Kidney epithelial cell (primary cell): Measurements from ENCODE around the gene HSD11B1. TPM values are rescaled to one million over a fixed set of nuclear protein-coding genes. Genes with fewer than 3 reads are reported as not detected.

Experiments used
- DNase-seq: peaks from one replicate; pipeline ENCODE4 v3.0.0-alpha.2; 2010; ENCODE audit warnings: low read depth
- H3K27me3 ChIP-seq: 2 replicates; pipeline ENCODE4 v1.6.0; 2011; ENCODE audit warnings: low read length; ENCODE audit not compliant: control insufficient read depth, insufficient read depth
- H3K36me3 ChIP-seq: 2 replicates; pipeline ENCODE4 v1.5.1; 2011; ENCODE audit warnings: low read length; ENCODE audit not compliant: control insufficient read depth, insufficient read depth
- H3K4me3 ChIP-seq: 2 replicates; pipeline ENCODE4 v1.5.1; 2011; ENCODE audit warnings: low read depth, mild to moderate bottlenecking, control low read depth, low read length
- total RNA-seq: library from RNA; depleted of rRNA; stranded (reverse); fragments of >200 nt; gene quantifications from 2 replicates; pipeline ENCODE4 v1.2.3, GENCODE V29; 2015
- TF ChIP-seq, protein P1 (sequence below): IDR thresholded peaks from 2 replicates; pipeline ENCODE4 v1.5.1; 2011; ENCODE audit warnings: mild to moderate bottlenecking, moderate library complexity, low read length, control low read depth, inconsistent platforms; ENCODE audit not compliant: insufficient read depth, poor library complexity, severe bottlenecking

Gene HSD11B1
- total RNA-seq, 1 donor from 2014 or later, result 2.1 TPM

DNA sequence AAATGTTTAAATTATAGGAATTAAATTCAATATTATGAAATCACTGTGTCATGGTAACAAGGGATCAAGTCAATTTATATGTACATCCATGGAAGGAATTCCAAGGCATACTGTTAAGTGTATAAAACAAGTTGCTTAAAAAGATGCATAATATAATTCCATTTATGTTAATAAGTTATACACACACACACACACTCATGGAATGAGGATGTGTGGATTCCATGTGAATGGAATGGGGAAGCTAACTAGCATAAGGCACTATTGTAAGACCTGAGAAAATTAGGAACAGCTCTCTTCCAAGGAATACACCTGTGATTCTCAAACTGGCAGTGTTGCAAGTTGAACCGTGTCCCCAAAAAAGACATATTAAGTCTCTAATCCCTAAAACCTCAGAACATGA, 33.6 kb downstream of the HSD11B1 start:
- Histone ChIP-seq H3K4me3 (no peak overlapping the region), H3K36me3 (no peaks in the 10 kb centered on the region), H3K27me3 (no peaks in the 10 kb centered on the region)
- no peak for DNase-seq
- TF ChIP-seq, protein P1, sequence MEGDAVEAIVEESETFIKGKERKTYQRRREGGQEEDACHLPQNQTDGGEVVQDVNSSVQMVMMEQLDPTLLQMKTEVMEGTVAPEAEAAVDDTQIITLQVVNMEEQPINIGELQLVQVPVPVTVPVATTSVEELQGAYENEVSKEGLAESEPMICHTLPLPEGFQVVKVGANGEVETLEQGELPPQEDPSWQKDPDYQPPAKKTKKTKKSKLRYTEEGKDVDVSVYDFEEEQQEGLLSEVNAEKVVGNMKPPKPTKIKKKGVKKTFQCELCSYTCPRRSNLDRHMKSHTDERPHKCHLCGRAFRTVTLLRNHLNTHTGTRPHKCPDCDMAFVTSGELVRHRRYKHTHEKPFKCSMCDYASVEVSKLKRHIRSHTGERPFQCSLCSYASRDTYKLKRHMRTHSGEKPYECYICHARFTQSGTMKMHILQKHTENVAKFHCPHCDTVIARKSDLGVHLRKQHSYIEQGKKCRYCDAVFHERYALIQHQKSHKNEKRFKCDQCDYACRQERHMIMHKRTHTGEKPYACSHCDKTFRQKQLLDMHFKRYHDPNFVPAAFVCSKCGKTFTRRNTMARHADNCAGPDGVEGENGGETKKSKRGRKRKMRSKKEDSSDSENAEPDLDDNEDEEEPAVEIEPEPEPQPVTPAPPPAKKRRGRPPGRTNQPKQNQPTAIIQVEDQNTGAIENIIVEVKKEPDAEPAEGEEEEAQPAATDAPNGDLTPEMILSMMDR, result no peak

DNA sequence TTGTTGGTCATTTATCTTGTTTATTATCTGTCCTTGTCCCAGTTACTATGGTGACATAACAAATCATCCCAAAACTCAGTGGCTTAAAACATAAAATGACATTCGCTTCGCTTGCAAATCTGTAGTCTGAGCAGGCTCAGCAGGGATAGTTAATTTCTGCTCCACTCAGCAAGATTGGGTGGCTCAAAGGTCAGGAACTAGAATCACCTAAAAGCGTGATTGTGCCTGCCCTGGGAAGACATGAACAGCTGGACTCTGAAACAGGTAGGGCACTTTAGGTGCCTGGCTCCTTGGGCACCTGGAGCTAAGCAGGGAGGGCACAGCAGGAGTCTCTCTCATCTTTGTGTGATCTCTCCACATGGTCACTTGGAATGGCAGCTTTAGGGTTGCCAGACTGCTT, 36.5 kb downstream of the HSD11B1 start:
- TF ChIP-seq, protein P1, result no peak
- Histone ChIP-seq H3K36me3 (no peaks in the 10 kb centered on the region), H3K27me3 (no peaks in the 10 kb centered on the region), H3K4me3 (no peak overlapping the region)
- no peak for DNase-seq

DNA sequence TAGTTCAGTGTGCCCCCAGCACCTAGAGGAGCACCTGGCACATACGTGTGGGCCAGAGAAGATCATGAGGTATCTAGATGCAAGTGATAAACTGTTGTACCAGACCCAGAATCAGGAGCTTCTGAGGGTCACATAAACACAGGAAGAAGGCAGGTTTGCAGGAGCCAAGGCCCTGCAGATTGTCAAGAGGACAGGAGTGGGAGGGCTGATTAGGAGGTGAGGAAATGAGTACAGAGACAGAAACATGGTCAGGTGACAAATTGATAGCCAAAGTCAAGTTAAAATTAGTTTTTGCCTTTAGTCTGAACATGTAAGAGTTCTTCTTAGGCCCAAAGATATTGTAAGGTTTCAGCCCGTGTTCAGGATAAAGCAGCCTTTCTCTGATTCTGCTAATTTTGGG, 37.2 kb downstream of the HSD11B1 start:
- Histone ChIP-seq H3K36me3 (no peaks in the 10 kb centered on the region), H3K4me3 (no peak overlapping the region), H3K27me3 (no peaks in the 10 kb centered on the region)
- TF ChIP-seq, protein P1, result no peak
- no peak for DNase-seq

DNA sequence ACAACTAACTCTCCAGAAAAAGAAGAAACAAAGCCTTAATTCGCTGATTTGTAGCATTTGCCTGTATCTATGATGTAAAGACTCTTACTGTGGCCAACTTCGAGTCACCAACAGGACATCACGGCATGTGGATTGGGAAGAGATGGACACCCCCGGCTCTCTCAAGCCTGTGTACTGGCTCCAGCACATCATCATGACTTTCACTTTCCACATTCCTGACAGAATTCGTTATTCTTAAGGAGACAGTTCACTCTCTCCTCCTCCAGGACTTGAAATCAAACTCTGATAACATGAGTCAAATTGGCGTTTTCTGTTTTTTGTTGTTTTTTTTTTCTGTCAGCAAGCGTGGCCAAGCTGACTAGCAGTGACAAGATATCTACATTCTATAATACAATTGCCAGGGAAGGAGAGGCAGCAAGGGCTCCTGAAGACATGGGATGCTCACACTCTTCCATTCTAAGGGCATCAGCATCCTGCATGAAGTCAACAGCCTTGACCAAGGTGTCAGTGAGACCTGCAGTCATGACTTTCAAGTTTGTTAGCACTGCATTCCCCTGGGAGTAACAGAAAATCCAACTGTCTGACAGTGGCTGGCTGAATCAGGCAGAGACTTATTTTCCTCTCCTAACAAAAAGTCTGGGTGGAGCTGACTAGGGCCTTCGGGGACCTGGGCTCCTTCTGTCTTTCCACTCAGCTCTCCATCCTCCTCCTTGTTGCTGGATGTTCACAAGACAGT, 37.9 kb downstream of the HSD11B1 start:
- Histone ChIP-seq H3K27me3 (no peaks in the 10 kb centered on the region), H3K4me3 (no peak overlapping the region), H3K36me3 (no peaks in the 10 kb centered on the region)
- no peak for DNase-seq
- TF ChIP-seq, protein P1, result no peak

DNA sequence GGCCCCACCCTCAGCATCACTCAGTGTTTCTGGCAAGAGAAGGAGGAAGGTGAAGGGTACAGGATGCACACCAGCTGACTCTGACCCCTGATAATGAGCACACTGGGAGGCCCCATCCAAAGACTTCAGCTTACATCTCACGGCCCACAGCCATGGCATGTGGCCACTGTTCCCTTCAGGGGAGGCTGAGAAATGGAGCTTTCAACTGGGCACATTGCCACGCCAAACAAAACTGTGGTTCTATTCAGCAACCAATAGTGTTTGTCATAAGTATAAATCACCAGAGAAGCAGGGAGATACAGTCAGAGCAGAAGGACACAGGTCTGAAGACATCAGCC, 38.5 kb downstream of the HSD11B1 start:
- H3K36me3 ChIP-seq, result no peaks in the 10 kb centered on the region
- TF ChIP-seq, protein P1, result no peak
- H3K27me3 ChIP-seq, result no peaks in the 10 kb centered on the region
- DNase-seq, result no peak
- no peak overlapping the region for H3K4me3 ChIP-seq

DNA sequence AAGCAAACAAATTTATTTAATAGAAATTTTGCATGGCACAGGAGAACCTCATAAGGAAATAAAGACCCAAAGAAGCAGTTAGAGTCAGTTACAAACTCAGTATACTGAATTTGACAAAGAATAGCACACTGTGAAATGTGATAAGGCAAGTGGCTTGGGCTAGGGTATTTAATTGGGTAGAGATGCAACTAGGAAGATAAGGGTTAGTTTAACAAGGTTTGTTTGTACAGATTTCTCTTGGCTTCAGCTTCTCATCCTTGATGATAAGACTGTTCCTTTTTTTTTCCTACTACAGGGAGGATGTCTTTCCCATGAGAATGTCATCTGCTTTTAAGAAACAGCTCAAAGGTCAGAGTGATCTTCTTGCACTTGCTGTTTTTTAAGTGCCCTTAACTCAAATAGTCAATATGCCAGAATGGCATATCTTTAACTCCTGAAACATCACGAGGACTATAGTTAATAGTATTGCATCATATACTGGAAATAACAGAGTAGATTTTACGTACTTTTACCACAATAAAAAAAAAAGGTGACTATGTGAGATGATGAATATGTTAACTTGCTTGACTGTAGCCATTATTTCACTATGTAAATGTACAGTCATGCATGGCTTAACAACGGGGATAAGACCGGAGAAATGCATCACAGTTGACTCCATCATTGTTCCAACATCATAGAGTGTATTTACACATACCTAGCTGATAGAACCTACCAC, 42.0 kb downstream of the HSD11B1 start:
- DNase-seq, result no peak
- H3K36me3 ChIP-seq, result no peaks in the 10 kb centered on the region
- TF ChIP-seq, protein P1, result no peak
- no peak overlapping the region for H3K4me3 ChIP-seq
- no peaks in the 10 kb centered on the region for H3K27me3 ChIP-seq
